HG03175 (cell line): ENCODE results near the gene CBLN4.

ENCODE experiments used
- ATAC-seq: cut with Tn5 transposase; IDR thresholded peaks from one replicate; pipeline ENCODE4 v1.9.1; 2021; ENCODE audit warnings: mild to moderate bottlenecking, moderate library complexity; ENCODE audit not compliant: unreplicated experiment

CBLN4 gene

DNA sequence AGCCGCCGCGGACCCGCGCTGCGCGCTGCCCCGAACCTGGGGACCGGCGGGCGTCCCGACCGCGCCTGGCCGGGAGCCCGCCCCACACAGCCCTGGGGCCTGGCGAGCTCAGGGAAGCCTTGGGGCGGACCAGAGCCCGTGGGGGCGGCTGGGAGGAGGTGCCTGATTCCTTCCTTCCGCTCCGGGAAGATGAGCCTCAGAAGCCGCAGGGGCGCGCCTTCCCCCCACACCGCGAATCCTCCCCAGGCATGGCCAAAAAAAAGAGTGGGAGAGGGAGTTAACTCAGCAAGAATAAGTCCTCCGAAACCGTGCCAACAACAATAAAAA is at the start of gene CBLN4:
Gene CBLN4 (minus strand): TSS at position 131 of the 327 bp plus-strand sequence. CDS start 1,348 bp downstream, outside the sequence.
- ATAC-seq = no peak

DNA sequence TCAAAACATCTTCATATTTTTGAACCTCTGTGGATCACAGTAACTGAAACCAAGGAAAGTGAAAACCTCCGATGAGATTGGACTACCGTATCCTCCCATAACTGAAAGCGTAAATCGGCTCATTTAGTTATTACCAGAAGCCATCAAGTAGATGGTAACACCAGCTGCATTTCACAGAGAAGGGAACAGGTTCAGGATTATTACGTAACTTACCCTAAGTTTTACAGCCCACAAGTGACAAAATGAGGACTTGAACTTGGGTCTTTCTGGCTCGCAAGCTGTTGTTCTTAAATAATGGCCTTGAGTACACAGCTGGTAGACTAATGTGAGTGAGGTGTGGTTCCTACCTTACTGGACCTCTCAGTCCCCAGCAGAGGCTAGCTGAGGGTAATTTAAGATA is 37.9 kb upstream of the CBLN4 start:
- ATAC-seq = no peak

DNA sequence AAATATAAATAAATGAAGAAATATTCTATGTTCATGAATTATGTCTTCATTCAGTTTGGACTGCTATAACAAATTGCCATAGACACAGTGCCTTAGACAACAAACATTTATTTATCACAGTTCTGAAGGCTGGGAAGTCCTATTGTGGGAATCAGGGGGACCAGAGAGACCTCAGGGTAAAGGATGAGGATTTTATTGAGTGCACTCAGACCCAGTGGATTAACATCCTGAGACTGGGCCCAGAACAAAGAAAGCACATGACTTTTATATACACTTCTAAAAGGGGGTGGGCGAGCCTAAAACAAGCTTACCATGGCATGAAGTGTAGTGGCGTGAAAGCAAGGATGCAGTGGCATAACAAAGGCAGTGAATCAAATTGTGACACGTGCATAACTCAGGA is 26.9 kb upstream of the CBLN4 start:
- ATAC-seq = no peak

DNA sequence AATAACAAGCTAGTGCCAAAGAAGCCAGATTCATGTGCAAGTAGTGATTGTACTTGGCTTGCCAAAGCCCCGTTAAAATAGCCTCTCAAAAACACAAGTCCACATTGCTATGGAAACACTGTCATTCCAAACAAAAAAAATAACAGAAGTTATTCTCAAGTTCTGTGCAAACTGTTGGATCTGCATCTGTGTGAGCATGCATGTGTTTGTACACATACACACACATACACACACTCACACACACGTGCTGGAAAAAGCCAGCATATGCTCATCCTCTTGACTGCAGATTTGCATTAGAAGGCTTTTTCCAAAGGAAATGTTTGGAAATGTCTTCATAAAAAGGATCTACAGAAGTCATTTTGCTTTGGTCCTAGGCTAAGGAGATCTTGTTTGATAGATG is 13.4 kb upstream of the CBLN4 start:
- ATAC-seq = no peak

DNA sequence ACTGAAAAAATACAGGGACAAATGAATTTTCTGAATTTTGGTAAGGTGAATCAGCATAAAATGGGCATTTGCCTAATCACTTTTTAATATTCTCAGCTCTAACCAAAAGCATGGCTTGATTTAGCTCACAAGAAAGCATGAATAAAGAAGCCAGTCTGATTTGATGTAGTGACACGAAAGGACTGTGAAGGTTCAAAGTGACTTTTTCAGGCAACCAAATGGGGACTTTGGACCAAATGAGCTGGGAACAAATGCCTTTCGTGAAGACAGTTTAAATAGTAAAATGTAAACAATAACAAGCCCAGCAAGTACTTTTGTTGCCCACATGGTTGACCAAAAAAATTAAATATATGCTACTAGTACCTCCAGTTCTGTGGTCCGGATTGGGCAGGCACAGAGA is 12.9 kb upstream of the CBLN4 start:
- ATAC-seq = no peak

DNA sequence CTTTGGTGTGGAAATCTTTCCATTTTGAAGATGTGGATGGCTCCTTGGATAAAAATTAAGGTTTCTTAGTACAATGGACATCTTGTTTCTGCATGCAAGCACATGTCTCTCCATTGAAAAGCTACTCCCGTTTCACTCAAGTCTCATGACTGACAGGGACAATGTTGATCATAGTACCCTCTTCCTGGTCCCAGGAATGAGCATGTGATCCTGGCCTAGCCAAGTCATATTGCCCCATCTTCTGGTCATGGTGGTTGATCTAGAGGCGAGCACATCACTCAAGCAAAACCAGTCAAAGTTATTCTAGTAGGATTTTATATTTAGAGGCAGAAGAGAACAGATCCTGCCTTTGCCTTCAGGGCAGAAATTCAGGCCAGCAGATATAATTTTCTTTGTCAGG is 12.2 kb upstream of the CBLN4 start:
- ATAC-seq = no peak

DNA sequence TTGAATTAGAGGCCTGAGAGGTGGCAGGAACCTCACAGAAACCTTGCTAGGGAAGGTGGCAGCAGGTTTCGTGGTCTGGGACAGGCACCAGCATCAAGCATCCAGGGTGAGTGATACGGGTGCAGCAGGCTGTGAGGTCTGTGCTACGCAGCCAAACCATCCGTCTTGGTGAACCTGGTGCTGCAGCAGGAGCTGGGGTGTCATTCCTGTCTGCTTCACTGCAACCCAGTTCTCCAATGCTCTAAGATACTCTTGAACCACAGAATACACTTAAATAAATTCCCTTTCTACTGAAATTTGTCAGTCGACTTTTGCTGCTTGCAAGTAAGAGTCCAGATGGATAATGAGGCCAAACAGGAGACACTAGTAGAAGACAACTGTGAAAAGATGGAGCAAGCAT is 9.7 kb upstream of the CBLN4 start:
- no peak for ATAC-seq

DNA sequence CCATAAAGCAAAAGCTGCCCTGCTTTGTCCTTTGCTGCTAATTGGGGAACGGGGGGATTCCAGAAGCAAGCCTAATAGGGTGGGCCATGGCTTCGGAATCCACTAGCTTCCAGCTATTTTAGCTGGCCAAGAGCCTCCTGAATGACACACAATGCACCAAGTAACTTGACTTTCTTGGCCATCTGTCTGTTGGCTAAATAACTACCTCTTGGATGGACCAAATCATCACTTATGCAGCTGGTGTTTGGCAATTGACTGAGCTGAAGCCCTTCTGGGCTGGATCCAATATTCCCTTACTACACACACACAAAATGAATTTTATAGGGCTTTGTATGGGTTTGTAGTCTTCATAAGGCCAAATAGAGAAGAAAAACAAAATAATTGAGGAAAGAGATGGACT is 8.8 kb upstream of the CBLN4 start:
- ATAC-seq = no peak

DNA sequence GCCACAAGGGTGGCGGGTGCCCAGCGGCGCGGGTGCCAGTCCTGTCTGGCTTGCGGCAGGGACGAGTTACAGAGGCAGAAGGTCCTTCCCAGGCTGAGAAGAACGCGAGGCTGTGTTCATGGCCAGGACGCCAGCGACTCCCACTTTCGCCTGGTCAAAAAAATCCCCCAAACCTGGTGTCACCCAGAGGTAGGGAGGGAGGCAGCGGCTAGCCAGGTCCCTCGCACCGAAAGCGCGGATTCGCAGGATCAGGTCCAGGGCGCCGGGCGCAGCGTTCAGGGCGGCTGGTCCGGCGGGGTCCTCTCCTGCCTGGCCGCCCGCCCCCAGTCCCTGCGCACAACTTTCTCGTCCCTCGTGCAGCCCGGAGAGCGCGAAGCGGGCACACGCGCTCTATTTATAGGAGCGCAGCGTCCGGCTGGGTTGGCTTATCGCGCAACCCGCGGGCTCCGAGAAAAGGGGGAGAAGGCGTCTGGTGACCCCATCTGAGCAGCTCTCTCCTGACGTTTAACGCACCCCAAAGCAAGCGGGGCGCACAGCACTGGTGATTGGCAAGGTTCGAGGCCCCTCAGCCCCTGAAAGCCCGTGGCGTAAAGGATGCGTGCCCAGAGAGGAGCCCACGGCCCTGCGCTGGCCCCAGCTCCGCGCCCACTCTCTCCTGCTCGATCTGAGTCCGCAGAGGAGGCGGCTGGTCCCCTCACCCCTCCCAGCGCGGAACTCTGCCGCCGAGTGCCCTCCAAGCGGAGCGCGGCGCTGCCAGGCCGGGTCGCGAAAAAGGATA is 519 bp downstream of the CBLN4 start:
- ATAC-seq = no peak

DNA sequence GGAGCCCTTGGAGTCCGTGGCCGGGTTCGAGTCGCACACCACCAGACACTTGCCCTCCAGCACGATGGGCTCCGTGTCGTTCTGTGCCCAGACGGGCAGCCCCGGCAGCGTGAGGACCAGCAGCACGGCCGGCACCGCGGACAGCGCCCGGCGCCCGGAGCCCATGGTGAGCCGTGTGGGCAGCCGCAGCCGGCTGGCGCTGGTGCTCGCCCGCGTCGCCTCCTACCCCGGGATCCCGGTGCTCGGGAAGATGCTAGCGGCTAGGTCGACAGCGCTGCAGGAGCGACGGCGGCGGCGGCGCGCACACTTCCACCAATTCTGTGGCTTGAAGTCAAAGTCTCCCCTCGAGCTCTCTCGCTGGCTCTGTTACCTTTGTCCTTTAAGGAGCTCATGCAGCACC is 1.3 kb downstream of the CBLN4 start:
- no peak for ATAC-seq

DNA sequence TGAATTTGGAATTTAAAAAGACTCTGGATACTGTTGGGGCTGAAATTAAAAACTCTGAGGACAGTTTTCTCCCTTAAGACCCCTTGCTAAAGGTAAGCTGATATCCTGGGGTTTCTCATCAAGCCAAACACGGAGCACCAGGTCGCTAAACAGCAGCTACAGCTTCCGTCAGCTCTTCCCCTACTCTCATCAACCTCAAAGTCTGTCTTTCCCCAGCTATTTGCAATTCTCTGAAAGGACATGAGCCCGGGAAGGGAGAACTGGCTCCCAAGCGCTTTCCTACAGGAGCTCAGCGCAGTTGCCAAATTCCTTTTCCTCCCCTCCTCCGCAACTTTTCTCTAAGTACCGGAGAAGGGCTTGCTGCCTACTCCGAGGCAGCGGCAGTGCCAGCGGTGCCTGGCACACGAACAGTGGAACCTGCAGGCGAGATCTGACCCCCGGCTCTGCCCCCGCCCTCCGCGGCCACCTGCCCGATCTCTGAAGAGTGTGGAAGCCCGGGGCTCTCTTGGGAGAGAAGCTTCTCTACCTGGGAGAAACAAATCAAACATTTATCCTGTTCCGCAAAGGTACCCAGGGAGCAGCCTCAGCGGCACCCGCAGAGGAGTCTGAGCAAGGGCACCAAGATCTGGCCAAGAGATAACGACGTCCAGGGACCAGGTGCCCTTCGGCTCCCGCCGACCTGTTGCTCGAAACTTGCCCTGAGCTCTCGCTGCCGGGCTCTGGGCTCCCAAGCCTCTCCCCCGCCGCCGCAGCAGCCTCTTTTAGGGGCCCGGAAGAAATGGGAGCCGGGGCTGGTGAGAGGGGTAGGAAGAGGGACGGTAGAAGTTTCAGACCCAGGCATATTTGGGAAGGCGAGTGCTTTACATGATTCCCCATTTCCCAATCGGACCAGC is 2.2 kb downstream of the CBLN4 start:
- ATAC-seq = no peak

DNA sequence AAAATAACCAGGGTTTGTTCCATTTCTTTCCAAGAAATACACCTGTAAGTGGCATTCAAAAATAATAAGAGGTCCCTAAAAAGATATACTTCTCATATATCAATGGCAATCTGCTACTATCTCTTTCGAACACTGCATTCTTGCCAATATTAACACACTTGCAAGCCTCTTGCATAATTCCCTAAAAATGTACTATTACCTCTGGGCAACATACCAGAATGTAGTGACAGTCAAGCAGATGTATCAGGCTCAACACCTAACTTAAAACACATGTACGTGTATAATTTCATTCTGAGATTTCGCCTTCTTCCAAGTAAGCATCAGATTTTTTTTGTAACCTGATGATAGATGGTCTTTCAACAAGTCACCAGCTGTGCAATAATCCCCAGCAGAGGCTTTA is 3.4 kb downstream of the CBLN4 start:
- ATAC-seq = no peak

DNA sequence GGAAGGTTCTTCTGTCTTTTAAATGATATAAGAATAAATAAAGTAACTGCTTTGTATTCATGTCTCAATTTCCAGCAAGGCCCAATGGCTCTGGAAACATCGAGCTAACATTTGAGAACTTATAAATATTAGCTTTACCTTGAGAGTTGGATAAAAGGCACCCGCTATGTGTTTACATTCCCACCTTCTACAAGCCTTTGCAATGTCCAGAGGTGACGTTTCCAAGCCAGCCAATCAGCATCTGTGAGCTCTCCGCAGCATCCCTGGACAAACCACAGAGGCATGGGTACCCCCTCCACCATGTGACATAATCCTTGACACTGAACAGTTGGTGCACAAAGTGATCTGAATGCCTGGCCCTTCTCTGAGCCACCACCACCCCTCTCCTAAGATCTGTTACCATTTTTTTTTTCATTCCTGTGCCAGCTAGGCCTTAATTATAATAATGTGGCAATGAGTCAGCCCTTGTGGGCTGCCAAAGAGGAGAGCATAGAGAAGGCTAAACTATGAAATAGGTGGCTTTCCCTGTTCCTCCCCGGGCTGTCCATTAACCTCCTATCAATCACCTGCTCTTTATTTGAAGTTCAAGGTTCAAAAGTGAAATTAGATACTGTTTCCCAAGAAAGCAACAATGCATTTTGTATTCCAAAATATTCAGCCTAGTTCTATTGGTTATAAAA is 4.1 kb downstream of the CBLN4 start:
- no peak for ATAC-seq

DNA sequence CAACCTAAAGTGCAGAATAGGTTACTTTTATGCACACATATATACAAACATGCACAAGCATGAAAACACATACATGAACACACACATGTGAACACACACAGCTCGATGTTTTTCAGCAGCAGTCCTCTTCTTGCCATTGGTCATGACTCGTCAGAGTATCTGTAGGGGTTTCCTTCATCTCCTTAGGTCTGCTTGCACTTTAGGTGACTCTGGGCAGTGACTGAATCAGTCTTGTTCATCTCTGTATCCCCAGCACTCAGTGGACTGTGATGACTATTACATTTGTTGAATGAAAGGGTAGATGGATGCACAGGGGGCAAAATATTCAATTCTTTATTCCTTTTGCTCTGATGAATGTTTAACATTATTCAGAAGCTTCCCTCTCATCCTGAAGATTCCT is 26.8 kb downstream of the CBLN4 start:
- no peak for ATAC-seq

DNA sequence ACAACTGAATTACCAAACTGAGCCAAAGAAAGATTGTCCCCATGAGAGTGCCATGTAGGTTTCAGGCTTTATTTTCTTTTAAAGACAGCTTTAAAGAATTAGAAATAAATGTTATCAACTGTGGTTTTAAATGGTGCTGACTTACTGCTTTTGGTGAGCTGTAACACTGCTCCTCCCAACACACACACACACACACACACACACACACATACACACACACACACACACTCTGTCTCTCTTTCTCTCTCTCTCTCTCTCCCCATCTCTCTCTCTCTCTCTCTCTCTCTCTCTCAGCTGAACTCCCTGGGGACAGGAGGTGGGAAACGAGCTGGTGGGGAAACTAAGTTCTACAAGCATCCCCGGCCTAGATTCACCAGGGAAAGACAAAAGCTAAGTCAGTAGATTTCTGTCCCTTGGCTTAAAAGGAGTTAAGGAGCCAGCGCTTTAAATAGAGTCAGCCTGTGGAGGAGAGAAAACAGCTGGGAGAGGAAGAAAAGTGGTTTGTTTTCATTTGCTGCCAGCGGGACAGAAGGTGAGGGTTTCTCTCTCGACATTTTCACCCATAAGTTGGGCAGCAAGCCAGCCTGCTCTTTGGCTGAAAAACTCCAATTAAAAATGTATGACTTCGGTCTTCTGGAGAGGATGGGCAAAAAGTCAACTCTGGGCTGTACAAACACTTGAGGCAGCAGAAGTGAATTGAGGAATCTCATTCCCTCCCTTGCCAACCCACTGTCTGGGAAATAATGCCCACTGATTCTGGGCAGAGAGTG is 27.4 kb downstream of the CBLN4 start:
- no peak for ATAC-seq

DNA sequence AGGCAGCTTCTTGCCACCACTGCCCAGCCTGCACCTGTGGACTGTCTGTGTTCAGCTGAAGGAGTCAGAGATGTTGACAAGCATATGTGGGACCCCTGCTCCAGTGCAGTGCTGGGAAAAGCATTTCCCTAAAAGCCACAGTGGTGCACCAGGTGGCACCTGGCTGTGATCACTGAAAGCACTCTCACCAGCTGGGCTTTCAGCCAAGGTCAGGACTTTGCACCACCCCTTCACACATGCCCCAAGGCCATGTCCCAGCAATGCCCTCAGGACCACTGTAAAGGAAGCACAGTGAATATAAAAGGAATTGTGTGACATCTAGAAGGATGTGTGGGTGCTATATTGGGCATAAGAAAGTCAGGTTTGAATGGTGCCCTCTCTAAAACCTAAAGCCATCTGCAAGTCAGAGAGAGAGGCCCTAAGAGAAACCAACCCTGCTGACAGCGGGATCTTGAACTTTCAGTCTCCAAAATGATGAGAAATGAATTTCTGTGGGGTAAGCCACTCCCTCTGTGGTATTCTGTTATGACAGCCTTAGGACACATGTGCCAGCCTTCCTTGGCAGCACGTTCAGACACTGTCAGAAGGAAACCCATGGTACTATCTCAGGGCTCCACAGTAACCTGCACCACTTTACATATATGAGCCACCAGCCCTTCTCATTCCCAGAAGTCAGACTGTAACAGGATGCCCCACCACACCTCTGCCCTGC is 30.7 kb downstream of the CBLN4 start:
- ATAC-seq = no peak

DNA sequence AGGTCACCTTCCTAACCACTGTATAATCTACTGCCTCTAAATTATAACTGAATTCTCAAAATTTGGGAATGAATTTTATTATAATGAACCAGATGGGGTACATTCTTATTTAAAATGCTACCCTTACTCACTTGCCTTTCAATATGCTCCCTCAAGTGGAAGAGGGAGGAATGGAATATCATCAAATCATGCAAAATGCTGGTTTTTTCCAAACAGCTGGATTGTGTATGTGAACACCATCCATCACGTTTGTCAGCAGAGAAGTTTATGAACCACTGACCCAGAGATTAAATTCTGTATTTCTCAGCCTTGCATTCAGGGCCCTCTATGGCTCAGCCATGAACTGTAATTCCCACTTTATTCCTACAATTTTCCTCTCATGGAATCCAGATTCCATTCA is 40.5 kb downstream of the CBLN4 start:
- no peak for ATAC-seq

DNA sequence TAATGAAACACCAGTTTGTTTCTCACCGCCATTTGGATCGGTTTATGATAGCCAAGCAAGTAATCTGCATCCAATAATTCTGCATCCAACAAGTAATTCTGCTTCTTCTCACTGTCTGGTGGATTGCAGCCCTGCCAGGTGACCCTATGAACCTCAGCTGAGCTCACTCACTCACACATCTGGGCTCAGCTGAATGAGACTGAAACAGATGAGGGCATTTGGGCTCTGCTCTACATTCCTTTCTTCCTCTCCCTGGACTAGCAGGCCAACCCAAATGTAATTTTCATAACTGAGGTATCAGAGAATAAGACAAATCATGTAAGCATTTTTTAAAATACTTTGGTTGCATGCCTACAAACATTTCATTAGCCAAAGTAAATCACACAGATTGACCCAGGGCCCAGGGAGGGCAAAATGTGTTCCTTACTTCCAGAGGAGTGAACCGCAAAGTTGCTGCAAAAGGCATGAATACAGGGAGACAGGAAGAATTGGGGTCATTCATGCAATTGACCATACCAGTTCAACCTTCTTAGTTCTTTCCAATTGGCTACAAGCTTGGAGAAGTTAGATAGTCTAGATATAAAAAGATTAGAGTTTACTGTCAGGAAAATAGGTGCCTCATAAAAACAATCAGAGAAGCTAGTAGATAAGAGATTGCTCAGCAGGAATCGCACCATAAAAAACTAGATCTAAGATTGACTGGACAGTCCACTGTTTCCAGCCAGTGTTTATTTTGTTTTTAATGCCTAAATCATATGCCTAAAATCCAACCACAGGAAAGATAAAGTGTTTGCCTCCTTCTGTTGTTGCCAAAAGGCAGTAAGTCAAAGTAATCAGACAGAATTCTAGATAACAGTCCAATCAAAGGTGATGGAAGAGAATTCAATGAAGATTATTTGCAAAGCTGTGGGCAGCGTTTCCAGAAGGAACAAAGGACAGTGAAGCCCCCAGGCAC is 43.7 kb downstream of the CBLN4 start:
- no peak for ATAC-seq

DNA sequence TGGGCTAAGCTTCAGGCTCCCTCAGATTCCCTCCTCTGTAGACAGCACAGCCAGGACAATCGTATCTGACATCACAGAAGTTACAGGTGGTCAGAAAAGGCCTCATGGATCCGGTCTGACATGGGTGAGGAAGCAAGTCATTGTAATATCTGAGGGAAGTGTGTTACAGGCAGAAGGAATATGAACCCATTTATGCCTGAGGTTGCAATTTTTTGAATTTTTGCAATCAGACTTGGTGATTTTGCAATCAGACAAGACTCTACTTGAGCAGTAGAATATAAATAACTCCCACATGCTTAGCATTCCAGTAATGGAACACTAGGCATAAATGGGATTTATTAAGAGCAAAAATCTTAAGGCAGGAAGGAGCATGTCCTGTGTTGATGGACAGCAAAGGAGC is 52.1 kb downstream of the CBLN4 start:
- no peak for ATAC-seq
